Measurements from ENCODE around the gene USP3. TPM values are rescaled to one million over a fixed set of nuclear protein-coding genes. Genes with fewer than 3 reads are reported as not detected.

The USP3 gene
- total and polyA plus RNA-seq, 2 of the 13 experiments (the other 11 are each of a cell fraction or from before 2014, with no cell fraction given), result 14.3 to 61.2 TPM

GRCh38 chr15:63600616-63601025, 96.2 kb downstream of the USP3 start (continued):
- TF ChIP-seq, protein P1, sequence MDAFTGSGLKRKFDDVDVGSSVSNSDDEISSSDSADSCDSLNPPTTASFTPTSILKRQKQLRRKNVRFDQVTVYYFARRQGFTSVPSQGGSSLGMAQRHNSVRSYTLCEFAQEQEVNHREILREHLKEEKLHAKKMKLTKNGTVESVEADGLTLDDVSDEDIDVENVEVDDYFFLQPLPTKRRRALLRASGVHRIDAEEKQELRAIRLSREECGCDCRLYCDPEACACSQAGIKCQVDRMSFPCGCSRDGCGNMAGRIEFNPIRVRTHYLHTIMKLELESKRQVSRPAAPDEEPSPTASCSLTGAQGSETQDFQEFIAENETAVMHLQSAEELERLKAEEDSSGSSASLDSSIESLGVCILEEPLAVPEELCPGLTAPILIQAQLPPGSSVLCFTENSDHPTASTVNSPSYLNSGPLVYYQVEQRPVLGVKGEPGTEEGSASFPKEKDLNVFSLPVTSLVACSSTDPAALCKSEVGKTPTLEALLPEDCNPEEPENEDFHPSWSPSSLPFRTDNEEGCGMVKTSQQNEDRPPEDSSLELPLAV (CRISPR knock-in tag; conservative IDR thresholded peaks at IDR 0.05; ENCODE audit: low read depth), result no peak; the same call in 1 of the 2 replicates
- TF ChIP-seq NFIB (CRISPR knock-in tag; IDR thresholded peaks at IDR 0.05; ENCODE audit: borderline replicate concordance), result no peak
- TF ChIP-seq ZNF737 (CRISPR knock-in tag; IDR thresholded peaks at IDR 0.05; ENCODE audit: borderline replicate concordance), result no peak
- TF ChIP-seq CEBPB (IDR thresholded peaks at IDR 0.05; ENCODE audit: borderline replicate concordance, low read depth, low read length), result no peak
- TF ChIP-seq PRDM15 (CRISPR knock-in tag; IDR thresholded peaks at IDR 0.05), result no peak
- no peak for TF ChIP-seq ZBTB7B (CRISPR knock-in tag; IDR thresholded peaks at IDR 0.05)
- no peak for TF ChIP-seq ADNP (CRISPR knock-in tag; IDR thresholded peaks at IDR 0.05)
- TF ChIP-seq, protein P2, sequence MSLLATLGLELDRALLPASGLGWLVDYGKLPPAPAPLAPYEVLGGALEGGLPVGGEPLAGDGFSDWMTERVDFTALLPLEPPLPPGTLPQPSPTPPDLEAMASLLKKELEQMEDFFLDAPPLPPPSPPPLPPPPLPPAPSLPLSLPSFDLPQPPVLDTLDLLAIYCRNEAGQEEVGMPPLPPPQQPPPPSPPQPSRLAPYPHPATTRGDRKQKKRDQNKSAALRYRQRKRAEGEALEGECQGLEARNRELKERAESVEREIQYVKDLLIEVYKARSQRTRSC (CRISPR knock-in tag; IDR thresholded peaks at IDR 0.05; ENCODE audit: low read depth), result no peak
- TF ChIP-seq HOXA3 (CRISPR knock-in tag; IDR thresholded peaks at IDR 0.05), result peak; percentile 91; the same call in 1 of the 2 replicates
- TF ChIP-seq GRHL1 (CRISPR knock-in tag; conservative IDR thresholded peaks at IDR 0.05), result no peak
- TF ChIP-seq CREBL2 (CRISPR knock-in tag; IDR thresholded peaks at IDR 0.05; ENCODE audit: borderline replicate concordance), result no peak
- TF ChIP-seq NONO (IDR thresholded peaks at IDR 0.05), result no peak
- TF ChIP-seq NONO (CRISPR knock-in tag; conservative IDR thresholded peaks at IDR 0.05), result peak; percentile 84
- no peak for TF ChIP-seq ATF3 (CRISPR knock-in tag; IDR thresholded peaks at IDR 0.05)
- TF ChIP-seq MTF2 (CRISPR knock-in tag; IDR thresholded peaks at IDR 0.05; ENCODE audit: borderline replicate concordance), result no peak
- TF ChIP-seq AHDC1 (CRISPR knock-in tag; IDR thresholded peaks at IDR 0.05; ENCODE audit: borderline replicate concordance), result no peak

Measured in HepG2 (cell line).